Measurements from ENCODE around the gene APPBP2. TPM values are rescaled to one million over a fixed set of nuclear protein-coding genes. Genes with fewer than 3 reads are reported as not detected.

Gene APPBP2
- total and polyA plus RNA-seq, 12 donors, result 5.5 to 63.4 (median 36.1) TPM

DNA sequence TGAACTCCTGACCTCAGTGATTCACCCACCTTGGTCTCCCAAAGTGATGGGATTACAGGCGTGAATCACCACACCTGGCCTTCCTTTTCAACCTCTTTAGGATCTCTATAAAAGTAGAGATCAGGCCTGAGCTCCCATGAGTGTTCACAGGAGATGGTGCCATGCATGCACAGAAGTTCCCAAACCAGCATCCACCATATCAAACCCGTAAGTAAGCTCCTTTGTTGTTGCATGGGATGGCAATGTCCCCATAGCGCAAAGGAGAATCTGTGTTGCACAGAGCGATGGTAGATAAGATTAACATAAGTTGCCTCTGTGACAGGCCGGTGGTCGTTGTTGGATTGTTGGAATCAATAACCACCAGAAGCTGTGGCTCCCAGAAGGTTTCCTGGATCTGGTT is 39.2 kb upstream of the APPBP2 start:
- H3K27me3 ChIP-seq, result no peaks in the 10 kb centered on the region
- TF ChIP-seq POLR2A (IDR thresholded peaks at IDR 0.05) (no peak), CTCF (IDR thresholded peaks at IDR 0.05) (no peak)
- H3K36me3 ChIP-seq (replicated peaks in 1 of 2), result no peaks in the 10 kb centered on the region
- no peak for DNase-seq
- 91 to 92% (median 92%) methylated on average over 6 of the region's 6 CpGs for WGBS, 4 donors
- no peak overlapping the region for H3K4me3 ChIP-seq
- intact Hi-C loops (cut with DNase I), result no loop called here
- H3K4me1 ChIP-seq (replicated peaks in 1 of 2), result no peaks in the 10 kb centered on the region
- no peak overlapping the region for H3K27ac ChIP-seq
- H3K9me3 ChIP-seq (replicated peaks in 1 of 3), result no peaks in the 10 kb centered on the region

GRCh38 chr17:60563743-60564142 is 37.7 kb upstream of the APPBP2 start:
- no peak overlapping the region for H3K27ac ChIP-seq
- no peak for TF ChIP-seq POLR2A (IDR thresholded peaks at IDR 0.05)
- TF ChIP-seq CTCF (IDR thresholded peaks at IDR 0.05), result no peak
- no peaks in the 10 kb centered on the region for H3K36me3 ChIP-seq (replicated peaks in 1 of 2)
- no peaks in the 10 kb centered on the region for H3K4me1 ChIP-seq (replicated peaks in 1 of 2)
- no peaks in the 10 kb centered on the region for H3K9me3 ChIP-seq (replicated peaks in 1 of 3)
- intact Hi-C loops (cut with DNase I), result no loop called here
- 81 to 91% (median 86%) methylated on average over 2 of the region's 2 CpGs for WGBS, 4 donors
- DNase-seq, result no peak
- H3K4me3 ChIP-seq, result no peak overlapping the region
- no peaks in the 10 kb centered on the region for H3K27me3 ChIP-seq

DNA sequence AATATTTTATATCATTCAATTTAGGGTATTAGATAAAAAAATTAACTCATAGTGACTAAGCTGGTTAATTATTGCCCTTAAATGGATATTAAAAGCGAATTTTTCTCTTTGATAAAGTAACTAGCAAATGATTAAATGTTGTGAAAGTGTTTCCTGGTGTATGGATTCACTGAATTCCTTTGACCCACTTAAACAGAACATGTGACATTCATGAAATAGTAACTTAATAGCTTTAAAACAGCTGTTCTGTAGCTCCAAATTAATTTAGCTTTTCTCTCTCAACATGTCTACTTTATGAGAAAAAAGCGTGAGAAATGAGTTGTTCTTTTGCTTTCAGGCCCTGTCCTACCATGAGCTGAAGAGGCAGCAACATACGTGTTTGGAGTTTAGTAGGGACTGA is 36.4 kb upstream of the APPBP2 start:
- Histone ChIP-seq H3K36me3 (replicated peaks in 1 of 2) (no peaks in the 10 kb centered on the region), H3K4me3 (no peak overlapping the region), H3K9me3 (replicated peaks in 1 of 3) (no peaks in the 10 kb centered on the region), H3K4me1 (replicated peaks in 1 of 2) (no peaks in the 10 kb centered on the region), H3K27ac (no peak overlapping the region), H3K27me3 (no peaks in the 10 kb centered on the region)
- no peak for DNase-seq
- TF ChIP-seq POLR2A (IDR thresholded peaks at IDR 0.05), result no peak
- TF ChIP-seq CTCF (IDR thresholded peaks at IDR 0.05), result no peak
- WGBS, 4 donors, result 63 to 73% (median 70%) methylated on average over 3 of the region's 3 CpGs
- intact Hi-C loops (cut with DNase I), result no loop called here

DNA sequence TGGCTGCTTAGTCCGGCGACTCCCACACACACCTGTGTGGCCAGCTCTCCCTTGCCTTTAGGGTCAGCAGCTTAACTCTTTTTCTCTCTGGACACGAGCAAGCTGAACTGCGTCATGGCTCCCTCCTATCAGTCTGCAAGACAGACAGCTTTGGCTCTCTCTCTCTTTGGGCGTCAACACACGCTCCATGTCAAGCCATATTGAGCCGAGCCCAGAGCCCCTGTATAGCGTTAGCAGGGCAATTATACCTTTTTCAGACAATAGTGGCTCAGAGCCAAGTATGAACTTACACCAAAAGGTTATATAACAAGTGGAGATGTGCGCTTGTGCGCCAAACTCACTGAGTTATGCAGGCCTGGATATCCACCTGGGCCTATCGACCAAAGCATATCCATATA is 34.8 kb upstream of the APPBP2 start:
- no peaks in the 10 kb centered on the region for H3K27me3 ChIP-seq
- H3K9me3 ChIP-seq (replicated peaks in 1 of 3), result no peaks in the 10 kb centered on the region
- H3K4me3 ChIP-seq, result no peak overlapping the region
- 84 to 91% (median 88%) methylated on average over 11 of the region's 11 CpGs for WGBS, 4 donors
- peak in 1 of 7 donors; percentile 34 for DNase-seq
- intact Hi-C loops (cut with DNase I), result no loop called here
- H3K4me1 ChIP-seq (replicated peaks in 1 of 2), result no peaks in the 10 kb centered on the region
- H3K27ac ChIP-seq, result no peak overlapping the region
- TF ChIP-seq POLR2A (IDR thresholded peaks at IDR 0.05) (no peak), CTCF (IDR thresholded peaks at IDR 0.05) (no peak)
- no peaks in the 10 kb centered on the region for H3K36me3 ChIP-seq (replicated peaks in 1 of 2)
